ENCODE results near the gene B3GNT3.
A peak's percentile ranks its signal among the peaks of the same experiment; 100 is the strongest.
"Not testable (repeated sequence)": the region's sequence is repeated elsewhere in the genome, so short reads cannot be mapped to it uniquely, and the experiment has no call there.

B3GNT3 gene

DNA sequence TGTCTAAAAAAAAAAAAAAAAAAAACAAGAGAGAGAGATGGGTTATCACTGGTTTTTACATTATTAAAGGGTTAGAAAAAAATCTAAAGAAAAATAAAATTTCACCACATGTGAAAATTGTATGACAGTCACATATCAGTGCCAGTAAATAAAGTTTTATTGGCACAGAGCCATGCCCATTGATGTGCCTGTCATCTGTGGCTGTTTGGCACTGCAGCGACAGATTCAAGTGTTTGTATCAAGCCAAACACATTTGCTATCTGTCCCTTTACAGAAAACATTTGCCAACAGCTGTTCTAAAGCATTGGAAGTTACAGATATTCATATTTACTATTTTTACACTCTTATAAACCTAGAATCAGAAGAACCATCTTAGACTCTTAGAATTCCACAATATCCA, 27.4 kb upstream of the B3GNT3 start:
- no peak for FAIRE-seq

DNA sequence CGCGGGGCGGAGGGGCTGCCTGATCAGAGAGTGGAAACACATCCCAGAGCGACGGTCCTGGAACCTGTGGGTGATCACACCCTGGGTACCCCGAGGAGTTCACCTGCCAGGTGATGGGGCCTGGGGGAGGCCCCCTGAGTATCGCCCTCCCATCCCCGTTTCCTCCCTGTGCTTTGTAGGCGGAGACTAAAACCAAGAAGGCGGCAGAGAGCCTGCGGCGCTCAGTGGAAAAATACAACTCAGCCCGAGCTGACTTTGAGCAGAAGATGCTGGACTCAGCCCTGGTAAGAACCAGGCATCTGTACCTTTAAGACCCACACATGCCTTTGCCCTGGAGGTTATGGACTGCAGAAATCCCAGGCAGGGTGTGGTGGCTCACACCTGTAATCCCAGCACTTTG, 24.3 kb upstream of the B3GNT3 start:
- FAIRE-seq: no peak

DNA sequence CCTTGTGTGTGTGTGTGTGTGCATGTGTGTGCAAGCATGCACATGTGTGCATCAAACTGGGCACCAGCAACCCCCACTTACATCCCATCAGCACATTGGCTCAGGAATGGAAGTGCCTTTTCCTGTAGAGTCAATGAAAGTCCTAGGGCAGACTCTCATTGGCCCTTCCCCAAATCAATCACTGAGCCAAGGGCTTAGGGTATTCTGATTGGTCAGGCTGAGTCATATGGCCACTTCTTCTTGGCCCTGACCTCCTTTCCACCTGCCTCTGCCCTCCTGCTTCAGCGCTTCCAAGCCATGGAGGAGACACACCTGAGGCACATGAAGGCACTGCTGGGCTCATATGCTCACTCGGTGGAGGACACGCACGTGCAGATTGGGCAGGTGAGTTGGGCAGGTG, 22.8 kb upstream of the B3GNT3 start:
- no peak for FAIRE-seq

DNA sequence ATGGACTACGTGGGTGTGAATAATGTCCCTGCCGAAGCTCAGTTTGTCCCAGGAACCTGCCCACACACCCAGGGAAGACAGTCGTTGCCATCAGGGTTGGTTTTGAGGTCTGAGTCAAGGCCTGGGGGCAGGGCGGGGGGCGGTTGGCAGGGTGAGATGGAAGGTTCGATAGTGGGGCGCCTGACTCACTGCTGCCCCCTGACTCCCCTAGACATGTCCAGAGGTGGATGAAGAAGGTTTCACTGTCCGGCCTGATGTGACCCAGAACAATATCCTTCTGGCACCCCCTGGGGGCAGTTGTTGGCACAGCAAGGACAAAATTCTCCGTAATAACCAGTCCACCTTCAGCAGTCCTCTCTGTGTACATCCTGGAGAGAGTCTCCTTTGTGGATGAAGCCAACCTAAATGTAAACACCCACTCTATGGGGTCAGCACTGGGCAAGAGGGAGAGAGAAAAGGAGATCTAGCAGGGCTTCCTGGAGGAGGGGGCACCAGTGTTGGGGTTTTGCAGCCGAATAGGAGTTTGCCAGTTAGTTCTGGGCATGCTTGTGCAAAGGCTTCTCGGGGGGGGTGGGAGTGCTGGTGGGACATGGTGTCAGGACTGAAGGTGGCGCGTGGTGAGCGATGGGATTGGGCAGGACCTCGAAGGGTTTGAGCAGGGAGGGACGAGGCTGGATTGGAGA, 19.6 kb upstream of the B3GNT3 start:
- FAIRE-seq: no peak

DNA sequence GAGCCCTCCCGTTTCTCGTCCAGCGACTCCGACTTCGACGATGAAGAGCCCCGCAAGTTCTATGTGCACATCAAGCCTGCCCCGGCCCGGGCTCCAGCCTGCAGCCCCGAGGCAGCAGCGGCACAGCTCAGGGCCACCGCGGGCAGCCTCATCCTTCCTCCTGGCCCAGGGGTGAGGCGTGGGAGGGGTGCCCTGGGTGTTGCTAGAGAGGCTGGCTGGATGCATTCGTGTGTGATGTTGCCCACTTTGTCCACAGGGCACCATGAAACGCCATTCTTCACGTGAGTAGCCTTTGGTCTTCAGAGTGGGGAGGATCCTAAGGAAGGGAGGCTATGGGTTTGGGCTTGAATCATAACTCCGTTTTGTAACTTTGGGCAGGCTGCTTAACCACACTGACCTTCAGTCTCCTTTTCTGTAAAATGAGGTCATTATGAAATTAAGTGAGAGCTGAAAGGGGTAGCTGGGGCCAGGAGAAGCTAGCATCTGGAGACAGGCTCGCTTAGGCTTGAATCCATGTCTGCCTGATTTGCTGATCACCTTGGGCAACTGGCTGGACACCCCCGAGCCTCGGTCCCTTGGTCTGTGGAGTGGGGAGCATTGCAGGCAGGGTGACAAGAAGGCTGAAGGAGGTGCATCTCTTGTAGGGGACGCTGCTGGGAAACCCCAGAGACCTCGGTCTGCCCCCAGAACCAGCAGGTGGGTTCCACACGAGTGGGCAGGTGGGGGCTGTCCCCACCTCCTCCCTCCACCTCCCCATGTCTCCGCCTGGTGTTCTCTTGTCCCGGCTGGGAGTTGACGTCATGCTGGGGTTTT, 18.7 kb upstream of the B3GNT3 start:
- FAIRE-seq: no peak

DNA sequence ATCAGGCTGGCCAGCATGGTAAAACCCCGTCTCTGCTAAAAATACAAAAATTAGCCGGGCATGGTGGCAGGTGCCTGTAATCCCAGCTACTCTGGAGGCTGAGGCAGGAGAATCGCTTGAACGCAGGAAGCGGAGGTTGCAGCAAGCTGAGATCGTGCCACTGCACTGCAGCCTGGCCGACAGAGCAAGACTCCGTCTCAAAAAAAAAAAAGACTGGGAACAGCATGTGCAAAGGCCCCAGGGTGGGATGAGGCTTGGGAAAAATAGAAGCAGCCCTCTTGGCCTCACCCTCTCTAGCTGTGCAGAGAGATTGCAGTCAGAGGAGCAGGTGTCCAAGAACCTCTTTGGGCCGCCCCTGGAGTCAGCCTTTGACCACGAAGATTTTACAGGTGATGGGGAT, 17.1 kb upstream of the B3GNT3 start:
- FAIRE-seq: not testable (repeated sequence)

DNA sequence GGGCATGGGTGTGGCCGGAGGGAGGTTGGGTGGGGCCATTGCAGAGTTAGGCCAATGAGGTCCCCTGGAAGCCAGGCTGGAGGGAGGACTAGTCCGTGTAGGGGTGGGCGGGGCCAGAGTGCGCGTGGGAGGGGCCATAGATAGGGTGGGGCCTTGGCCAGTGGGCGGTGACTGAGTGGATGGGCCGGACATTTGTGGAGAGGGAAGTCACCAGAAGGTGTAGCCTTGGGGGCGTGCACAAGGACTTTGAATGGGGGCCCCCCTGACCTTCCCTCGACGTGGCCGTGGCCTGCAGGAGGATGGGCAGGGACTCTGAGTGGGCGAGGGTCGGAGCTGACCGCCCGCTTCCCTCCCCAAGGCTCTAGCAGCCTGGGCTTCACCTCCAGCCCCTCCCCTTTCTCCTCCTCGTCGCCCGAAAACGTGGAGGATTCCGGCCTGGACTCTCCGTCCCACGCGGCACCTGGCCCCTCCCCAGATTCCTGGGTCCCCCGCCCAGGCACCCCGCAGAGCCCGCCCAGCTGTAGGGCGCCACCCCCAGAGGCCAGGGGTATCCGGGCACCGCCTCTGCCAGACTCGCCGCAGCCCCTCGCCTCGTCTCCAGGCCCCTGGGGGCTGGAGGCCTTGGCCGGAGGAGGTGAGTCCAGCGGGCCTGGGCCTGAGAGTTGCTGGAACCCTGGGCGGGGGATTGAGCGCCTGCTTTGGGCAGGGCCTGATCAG, 16.5 kb upstream of the B3GNT3 start:
- FAIRE-seq: no peak

DNA sequence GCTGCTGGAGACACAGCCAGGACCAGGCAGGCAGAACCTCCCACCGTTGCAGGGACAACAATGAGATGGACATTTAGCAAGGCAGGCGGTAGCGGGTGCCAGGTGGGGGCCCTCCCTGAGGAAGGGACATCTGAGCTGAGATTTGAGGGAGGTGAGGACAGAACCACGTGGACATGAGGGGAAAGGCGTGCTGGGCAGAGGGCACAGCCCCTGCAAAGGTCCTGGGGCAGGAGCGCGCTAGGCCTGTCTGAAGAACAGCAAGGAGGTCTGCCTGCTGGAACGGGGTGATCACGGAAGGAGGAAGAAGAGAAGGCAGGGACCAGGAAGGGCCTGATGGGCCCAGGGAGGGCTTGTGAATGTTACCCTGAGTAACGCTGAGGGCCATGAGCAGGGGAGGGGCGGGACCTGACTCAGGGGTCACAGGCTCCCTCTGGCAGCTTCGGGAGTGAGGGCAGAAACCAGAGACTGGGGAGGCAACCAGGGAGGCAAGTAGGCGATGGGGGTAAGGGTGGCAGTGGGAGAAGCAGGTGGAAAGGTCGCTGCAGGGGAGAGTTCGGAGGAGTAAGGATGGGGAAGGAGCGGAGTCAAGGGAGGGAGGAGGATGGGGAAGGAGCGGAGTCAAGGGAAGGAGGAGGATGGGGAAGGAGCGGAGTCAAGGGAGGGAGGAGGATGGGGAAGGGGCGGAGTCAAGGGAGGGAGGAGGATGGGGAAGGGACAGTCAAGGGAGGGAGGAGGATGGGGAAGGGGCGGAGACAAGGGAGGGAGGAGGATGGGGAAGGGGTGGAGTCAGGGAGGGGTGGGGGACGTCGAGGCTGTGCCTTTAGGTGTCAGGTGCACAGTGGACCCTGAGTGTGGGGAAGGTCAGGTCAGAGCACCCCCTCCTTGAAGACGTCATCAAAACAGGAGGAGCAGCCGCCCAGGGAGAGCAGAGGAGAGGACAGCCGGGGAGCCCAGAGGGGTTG, 15.7 kb upstream of the B3GNT3 start:
- no peak for FAIRE-seq

DNA sequence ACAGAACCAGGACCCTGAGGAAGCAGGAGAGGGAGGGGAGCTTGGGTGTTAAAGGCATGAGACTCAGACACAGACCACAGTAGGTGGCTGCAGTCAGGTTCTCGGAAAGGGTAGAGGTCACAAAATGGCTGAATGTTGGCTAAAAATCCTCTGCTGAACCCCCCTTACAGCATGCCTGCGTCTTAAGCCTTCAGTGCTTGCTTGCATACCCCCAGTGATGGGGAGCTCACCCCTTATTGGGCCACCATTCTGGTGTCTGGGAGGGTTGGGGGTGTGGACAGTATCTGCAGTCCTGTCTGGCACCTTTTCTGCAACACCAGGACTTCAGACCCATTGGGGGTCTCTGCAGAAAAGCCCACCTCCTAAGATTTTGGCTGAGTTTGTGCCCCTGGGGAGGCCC, 14.2 kb upstream of the B3GNT3 start:
- no peak for FAIRE-seq

DNA sequence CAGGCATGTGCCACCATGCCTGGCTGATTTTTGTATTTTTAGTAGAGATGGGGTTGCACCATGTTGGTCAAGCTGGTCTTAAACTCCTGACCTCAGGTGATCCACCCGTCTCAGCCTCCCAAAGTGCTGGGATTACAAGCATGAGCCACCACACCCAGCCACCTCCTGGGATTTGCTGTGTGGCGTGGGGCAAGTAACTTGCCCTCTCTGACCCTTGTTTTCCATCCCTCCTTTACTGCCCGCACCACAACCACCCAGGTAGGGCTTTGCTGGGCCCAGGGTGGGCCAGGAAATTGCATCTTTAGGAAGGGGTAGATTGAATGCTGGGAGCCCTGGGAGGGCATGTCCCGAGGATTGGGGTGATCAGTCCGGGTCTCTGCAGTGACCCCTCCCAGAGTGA, 11.2 kb upstream of the B3GNT3 start:
- FAIRE-seq: not testable (repeated sequence)

DNA sequence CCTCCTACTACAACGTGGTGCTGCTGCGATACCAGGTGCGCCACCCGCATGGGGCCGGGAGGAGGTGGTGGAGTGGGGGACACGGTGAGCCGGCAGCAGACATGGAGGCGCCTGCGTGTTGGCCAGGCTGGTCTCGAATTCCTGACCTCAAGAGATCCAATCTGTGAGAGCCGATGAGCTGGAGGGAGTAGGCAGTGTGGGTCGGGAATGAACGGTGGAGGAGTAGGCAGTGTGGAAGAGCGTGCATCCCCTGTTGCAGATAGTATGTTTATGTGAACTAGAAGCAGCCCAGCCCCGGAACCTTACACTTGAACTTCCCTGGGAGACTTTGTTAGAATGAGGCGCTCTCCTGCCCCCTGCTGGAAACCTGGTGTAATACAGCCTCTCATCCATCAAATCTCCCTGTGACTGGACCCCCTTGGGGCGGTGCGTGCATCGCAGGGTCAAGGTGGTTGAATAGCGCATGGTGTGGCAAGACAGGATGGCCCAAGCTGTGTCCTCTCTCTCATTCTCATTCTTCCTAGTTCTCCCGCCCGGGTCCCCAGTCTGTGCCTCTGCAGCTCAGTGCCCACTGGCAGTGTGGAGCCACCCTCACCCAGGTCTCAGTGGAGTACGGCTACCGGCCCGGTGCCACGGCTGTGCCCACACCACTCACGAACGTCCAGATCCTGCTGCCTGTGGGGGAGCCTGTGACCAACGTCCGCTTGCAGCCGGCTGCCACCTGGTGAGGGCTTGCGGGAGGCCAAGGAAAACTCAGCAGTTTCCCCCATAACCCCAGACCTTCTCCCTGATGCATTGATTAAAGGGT, 10.5 kb upstream of the B3GNT3 start:
- FAIRE-seq: peak; percentile 21

DNA sequence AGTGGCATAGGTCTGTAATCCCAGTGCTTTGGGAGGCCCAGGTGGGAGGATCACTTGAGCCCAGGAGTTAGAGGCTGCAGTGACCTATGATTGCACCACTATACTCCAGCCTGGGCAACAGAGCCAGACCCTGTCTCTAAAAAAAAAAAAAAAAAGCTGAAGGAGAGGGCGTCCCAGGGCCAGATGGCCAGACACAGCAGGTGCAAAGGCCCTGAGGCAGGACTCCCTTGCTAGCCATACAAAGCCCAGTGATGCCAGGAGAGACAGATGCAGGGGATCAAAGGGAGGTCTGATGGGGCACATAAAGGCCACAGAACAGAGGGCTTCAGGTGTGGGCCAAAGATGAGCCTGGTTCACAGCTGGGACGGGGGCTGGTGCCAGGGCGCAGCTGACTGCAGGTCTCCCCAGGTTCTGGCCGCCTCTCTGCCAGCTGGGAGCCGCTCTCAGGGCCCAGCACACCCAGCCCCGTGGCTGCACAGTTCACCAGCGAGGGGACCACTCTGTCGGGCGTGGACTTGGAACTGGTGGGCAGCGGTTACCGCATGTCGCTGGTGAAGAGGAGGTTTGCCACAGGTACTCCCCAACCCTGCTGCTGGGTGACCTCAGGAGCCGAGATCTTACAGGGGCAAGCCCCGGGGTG, 7.5 kb upstream of the B3GNT3 start:
- FAIRE-seq: no peak

DNA sequence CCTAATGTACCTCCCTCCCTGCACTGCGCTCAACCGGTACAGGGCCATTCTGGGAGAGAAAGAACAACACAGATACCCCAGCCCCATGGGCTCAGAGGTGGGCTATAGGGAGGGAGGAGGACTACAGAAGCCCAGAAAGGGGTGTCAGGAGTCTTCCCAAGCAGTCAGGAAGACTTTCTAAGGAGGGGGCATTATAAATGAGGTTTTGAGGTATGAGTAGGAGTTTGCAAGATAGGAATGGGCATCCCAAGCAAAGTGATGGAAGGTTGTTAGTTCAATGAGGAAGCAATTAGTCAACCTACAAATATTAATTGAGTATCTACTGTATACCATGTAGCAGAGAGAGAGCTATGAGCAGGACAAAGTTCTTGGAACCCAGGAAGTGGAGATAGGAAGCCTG, 6.3 kb upstream of the B3GNT3 start:
- no peak for FAIRE-seq

DNA sequence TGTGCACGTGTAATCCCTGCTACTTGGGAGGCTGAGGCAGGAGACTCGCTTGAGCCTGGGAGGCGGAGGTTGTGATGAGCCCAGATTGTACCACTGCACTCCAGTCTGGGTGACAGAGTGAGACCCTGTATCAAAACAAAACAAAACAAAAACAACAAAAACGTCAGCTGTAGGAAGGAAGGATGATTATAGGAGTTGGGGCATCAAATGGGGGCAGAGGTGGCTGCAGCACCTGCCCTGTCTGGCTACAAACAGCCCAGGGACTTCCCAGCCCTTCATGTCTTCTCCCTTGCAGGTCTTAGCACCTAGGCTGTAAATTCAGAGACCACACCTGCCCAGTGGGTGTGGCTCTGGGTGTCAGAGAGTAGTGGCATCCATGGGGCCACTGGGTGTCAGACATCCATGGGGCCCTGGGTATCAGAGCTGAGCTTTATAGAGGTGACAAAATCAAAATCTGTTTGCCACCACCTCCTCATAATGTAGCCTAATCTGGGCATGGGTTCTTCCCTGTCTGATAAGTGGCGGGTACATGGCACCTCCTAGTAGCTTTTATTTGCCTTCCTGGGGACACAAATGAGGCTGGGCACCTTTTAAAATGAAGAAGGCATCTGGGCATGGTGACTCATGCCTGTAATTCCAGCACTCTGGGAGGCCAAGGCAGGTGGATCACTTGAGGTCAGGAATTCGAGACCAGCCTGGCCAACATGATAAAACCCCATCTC, 4.7 kb upstream of the B3GNT3 start:
- no peak for FAIRE-seq

DNA sequence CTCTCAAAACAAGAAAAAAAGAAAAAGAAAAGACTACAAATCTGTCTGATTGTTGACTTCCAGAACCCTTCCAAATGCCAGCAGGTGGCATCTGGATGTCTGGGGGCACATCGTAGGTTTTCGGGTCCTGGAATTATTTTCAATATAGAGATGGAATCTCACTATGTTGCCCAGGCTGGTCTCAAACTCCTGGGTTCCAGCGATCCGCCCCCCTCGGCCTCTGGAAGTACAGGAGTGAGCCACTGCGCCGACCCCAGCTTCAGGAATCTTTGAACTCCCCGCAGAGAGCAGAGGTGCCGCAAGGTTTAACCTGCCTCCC, 567 bp upstream of the B3GNT3 start:
- no peak for FAIRE-seq

DNA sequence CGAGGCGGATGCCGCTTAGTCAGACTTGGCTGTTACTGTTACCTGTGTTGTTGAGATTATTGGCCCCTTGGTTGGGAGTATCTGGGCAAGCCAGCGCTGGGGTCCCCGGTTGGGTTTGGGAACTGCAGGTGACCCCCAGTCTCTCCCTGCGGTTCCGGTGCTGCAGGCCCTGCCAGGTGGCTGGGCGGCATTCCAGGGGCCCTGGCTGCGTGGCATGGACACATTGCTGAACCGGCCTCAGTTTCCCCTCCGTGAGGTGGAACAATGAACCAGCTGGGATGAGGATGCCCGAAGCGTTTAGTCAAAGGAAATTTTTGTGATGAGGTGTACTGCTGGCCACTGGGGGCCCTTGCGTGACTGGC, 538 bp downstream of the B3GNT3 start:
- no peak for FAIRE-seq

DNA sequence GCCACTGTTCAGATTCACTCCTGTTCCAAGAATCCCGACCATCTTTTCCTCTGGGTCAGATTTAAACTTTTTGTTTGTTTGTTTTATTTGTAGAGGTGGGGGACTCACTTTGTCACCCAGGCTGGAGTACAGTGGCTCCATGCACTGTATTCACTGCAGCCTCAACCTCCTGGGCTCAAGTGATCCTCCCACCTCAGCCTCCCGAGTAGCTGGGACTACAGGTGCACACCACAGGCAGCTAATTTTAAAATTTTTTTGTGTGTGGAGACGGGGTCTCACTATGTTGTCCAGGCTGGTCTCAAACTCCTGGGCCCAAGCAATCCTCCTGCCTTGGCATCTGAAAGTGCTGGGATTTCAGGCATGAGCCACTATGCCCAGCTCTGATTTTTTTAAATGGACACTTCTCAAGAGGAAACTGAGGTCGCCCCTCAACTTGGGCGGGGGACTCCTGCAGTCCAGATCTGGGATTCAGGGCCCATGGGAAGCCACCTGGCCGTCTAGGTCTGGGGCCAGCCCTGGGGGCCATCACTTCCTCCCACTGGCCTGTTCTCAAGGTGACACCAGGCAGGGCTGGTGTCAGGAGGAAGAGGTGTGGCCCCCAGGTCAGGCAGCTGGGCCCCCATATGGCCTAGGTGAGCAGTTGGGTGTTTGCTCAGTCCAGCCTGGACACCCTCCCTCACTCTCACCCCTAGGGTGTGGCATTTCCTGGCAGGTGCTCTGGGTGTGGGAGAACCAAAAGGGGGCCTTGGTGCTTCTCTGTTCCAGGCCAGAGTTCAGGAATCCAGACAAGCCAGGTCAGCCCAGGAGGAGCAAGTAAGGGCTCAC, 1.3 kb downstream of the B3GNT3 start:
- FAIRE-seq: no peak

DNA sequence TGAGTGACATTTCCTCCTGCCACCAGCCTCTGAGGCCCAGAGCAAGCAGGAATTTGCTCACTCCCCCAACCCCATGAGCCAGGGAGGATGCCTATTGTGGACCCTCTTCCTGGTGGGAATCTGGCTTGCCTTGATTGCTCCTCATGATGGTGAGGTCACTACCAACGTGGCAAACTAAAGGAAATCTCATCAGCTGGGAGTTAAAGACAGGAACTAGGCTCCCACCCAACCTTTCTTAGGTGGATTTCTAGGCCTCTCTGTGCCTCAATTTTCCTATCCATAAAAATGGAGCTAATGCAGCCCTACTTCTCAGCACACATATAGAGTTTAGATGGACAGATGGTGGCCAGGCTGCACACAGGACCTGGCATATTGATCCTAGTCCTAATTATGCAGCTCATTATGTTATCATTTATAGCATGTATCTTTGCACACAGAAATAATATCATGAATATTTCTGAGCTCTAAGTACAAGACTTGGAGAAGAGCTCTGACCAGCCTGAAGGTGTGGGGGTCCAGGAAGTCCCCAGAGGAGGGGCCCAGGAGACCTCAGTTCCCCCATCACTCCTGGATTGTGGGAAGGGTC, 2.0 kb downstream of the B3GNT3 start:
- FAIRE-seq: no peak

DNA sequence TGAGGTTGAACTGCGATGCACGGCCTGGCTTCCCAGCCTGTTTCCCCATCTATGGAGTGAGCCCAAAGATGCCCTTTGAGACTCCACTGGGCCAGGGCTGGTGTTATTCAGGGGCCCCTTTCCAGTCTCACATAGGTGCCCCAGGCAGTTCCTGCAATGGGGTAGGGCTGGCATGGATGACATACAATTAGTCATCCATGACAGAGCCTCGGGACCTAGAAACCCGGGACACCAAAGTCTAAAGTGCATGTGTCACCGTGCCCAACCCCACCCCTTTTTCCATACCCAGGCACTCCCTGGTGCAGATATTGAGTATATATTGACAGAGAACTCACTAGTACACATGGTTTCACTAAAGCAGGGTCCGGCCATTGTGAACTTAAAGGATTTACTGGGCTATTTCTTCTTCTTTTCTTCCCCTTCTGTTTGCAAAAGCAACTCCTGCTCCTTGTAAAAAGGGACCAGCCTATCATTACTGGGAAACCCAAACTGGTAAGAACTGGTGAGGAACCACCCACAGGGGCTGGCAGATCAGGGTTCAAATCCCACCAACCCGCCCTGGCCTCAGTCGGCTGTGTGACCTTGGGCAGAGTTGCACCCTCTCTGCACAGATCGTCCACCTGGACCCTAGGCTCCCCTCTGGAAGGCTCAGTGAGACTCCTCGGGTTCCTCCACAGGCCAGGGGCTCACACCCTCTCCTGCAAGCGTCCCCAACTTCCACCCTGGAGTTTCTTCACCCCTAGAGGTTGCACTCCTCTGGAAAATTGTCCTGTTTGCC, 2.7 kb downstream of the B3GNT3 start:
- FAIRE-seq: no peak

All from islet of Langerhans (tissue), 1 donor.